G401 (cell line): ENCODE measurements around the gene PHOX2B. TPM values are rescaled to one million over a fixed set of nuclear protein-coding genes. Genes with fewer than 3 reads are reported as not detected.

ENCODE experiments used
- DNase-seq: peaks from one replicate; pipeline ENCODE4 v3.0.0-alpha.2; 2015; ENCODE audit warnings: low spot score
- in situ Hi-C: cut with HindIII; loops from 2 replicates; pipeline ENCODE4 v1.10.0; 2016; ENCODE audit warnings: low sequenced_read_pairs, mixed read lengths
- total RNA-seq: library from RNA; depleted of rRNA; stranded (reverse); fragments of >200 nt; shearing (Covaris generic); gene quantifications from 2 replicates; pipeline ENCODE4 v1.2.3, GENCODE V29; 2014; rRNA removed

PHOX2B gene
- total RNA-seq, result not detected in 2 replicates

DNA sequence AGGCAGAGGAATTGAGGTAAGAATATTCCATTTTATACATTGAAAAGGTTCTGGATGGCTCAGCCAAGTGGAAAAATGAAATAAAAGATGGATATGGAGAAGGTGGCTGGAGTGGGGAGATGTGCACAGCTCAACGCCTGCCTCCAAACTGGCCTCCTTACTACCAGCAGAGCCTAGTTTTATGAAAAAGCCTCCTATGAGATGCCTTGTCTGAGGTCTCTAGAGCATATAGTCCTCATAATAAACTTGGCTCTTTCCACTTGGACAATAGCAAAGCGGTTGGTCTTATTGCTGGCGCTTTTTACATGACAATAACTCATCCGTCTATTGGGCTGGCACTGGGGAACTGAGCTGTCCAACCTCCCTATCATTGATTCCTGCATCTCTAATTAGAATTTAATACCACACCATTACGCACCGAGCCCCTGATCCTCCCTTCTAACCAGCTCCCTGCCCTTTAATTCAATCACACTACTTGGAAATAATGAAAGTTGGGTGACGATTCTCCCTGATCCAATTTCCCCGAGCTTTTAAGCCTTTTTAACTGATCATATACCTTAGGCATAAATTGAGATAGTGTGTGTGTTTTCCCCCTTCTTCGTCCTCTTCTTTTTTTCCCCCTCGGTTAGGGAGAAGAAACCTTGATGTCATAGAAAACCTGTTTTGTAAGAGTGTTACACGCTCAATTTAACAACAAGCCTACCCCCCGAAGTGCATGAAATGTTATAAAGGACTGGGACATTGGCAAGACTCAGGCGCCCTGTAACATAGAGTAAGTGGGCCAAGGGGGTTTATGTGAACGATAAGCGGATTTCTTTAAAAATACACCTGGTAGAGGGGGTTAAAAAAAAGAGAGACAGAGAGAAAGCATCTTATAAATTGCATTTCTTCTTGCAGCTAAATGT, at the start of gene PHOX2B:
Gene PHOX2B, minus strand, starts transcription at position 155 of the 905 bp plus-strand sequence. Its CDS starts 115 bp downstream, at position 40.
- no peak for DNase-seq
- in situ Hi-C loops, result no loop called here

DNA sequence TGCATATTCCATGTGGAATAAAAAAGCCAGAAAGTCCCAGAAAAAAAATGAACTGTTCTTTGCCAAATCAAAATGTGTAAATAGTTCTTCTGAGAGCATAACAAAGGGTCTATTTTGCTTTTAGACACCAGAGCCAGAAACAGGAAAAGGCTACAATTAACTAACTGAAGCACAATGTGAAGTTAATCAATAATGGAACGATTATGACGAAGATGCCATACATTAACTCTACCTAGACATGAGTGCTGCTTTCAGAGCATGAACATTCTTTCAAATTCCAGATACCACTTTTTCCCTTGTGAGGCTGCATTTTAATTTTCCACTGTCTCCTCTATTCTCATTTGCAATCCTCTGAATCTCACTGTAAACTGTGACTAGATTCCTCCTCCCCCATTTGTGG, 48.7 kb upstream of the PHOX2B start:
- in situ Hi-C loops, result no loop called here
- no peak for DNase-seq

DNA sequence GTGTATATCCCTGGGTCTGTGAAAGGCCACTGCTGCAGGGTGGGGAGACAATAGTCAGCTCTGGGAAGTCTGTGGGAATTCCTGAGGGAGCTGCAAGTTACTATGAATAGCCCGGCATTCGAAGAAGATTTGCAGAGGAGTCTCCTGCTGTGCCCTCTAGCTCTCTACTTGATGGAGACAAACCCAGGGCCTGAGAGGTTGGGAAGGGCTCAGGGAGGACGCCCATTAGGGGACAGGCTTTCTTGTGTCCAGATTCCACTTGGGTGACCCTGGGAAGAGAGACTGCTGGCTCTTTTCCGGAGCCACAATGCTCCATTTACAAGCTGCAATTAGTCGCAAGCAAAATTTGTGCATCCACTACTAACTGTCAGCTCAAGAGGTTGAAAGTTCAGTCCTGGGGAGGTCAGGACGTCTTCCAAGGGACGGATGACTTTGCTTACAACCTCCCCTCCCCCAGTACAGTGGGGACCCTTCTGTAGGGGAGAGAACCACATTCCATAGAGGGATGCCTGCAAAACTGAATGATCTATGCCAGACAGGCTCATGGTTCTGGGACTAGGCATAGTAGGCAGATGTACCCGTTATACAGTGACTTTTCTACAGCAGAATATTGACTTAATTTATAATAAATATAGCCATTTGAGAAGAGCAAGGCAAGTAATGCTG, 48.2 kb upstream of the PHOX2B start:
- DNase-seq, result no peak
- in situ Hi-C loops, result no loop called here

DNA sequence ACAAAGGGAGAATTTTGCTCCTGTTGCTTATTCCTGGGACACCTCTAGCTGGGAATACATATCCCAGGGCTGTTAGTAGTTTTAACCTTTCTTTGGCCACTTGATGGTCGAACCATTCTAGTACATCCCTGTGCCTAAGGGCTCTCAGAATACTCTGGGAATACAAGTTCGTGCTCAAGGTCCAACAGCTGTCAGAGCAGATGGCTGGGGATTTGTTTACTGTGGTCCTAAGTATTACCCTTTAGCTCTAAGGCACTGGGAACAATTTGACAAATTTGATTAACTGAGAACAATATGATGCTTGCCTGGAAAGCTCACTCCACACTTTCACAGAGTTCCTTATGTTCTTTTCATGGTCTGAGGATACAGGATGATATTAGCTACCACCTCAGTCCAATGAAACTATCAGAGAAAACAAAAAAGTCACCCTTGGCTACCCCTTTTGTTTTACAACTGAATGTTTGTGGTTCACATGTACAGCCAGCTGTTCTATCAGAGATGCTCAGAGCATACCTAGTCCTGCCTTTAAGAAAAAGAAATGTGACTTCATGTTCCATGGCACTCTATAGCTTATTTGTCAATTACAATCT, 47.4 kb upstream of the PHOX2B start:
- DNase-seq, result no peak
- in situ Hi-C loops, result no loop called here

DNA sequence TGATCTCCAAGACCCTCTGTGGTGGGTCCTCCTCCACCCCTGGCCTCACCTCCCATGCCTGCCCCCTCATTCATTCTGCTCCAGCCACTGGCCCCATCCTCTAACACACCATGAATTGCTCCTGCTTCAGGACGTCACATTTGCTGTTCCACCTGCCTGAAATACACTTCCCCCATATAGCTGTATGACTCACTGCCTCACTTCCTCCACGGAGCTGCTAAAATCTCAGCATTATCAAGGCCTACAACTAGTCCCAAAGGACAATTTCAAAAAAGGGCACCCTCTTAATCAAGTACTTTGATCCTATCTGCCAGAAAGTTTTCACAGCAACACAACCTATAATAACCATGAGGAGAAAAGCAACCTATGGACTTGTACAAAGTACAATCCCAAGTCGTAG, 43.6 kb upstream of the PHOX2B start:
- in situ Hi-C loops, result no loop called here

DNA sequence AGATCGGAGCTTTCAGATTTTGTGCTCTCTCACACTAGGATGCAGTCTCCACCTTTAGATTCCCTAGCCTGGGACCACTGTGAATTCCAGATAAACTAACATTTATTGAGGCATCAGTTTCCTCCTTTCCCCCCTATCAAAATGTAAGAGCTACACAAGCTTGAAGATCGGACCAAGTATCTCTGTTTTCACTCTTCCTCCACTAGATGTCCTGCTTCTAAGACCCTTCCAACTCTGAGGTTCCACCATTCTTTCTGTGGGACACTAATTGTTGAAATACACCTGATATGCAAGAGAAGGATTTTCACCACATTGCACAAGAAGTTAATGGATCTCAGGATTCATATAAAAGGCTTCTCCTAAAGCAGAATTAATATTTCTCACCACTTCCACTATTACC, 43.0 kb upstream of the PHOX2B start:
- in situ Hi-C loops, result no loop called here
- DNase-seq, result no peak

More for the DNA sequence above, 43.6 kb upstream of the PHOX2B start:
- DNase-seq, result no peak

DNA sequence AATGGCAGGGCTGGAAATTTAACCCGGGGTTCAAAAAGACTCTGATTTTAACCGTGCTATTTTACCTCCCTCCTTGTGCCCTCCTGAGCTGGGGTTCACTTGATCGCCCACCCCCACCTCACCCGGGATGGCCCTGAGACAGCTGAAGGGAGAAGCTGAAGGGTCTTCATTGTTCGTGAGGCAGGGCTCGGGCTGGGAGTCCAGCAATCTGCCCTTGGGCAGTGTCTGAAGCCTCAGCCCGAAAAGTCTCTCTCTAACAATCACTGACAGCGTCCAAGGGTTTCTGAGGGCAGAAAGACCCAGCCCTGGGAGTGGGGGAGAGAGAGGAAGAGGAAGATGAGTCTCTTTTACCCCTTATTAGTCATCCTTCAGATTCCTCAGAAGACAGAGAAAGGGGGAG, 39.4 kb upstream of the PHOX2B start:
- in situ Hi-C loops, result no loop called here
- no peak for DNase-seq

DNA sequence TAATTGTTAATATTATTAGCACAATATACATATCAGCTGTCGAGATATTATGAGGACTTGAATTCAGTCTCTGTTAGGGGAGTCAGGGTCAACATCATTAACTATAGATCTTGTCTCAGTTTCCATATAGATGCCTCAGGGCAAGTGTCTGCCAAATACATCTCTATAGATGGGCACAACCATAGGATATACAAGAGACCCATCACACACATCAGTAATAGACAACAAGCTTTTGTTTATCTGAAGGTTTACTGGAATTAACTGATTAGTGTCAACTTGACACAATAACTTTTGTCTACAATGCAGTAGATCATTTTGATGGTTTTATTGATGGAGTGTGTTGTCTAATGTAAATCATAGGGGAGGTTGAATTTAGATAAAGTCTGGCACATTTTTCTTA, 37.1 kb upstream of the PHOX2B start:
- in situ Hi-C loops, result no loop called here
- DNase-seq, result no peak

DNA sequence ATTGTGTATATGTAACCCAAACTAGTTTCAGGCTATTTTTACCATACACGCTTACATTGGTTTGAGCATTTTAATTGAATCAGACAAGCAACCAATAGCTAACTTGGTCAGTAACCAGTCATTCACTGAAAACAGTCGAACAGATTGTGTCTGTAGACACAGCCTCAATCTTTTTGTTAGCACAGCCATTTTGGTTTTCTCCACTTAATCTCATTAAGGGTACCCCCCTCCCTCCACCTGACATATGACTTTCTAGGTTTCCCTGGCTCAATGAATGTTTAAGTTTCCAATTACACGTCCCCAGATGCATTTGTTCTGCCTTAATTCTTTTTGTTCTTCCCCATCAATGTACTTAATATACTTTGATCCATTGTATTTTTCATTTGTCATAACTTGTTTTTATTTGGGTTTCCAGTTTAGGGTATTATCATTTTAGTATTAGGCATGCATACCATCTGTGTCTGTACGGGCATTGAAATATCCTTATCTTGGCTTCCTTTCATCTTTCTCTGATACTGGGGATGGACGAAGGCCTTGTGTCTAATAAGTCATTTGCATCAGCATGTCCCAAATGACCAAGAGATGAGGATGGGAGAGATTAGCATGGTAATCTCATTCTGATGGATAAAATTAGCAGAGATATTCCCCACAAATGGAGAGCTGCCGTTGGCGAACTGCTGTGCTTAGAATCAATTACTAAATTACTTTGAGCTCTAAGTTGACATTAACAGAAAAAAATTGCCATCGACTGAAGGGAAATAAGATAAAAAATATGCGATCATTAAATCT, 35.9 kb upstream of the PHOX2B start:
- no peak for DNase-seq

DNA sequence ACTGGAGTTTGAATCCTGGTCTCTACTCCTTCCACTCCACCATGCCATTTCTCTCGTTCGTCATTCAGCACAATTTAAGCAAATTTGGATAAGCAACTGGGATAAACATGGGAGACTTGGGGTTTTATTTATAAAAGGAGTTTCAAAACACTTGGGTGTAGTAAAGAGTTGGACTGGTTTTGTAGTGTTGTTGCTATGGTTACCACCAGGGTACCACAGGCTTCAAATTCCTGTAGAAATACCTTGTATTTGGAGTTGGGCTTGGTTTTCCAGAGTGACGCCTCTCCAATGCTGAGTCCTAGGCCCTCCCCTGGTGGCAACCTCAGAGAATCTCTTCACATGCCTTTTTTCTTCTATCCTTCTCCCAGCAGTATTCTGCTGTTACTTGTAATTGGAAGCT, 27.9 kb upstream of the PHOX2B start:
- in situ Hi-C loops, result no loop called here
- DNase-seq, result no peak

More for the DNA sequence above, 35.9 kb upstream of the PHOX2B start:
- in situ Hi-C loops, result no loop called here

DNA sequence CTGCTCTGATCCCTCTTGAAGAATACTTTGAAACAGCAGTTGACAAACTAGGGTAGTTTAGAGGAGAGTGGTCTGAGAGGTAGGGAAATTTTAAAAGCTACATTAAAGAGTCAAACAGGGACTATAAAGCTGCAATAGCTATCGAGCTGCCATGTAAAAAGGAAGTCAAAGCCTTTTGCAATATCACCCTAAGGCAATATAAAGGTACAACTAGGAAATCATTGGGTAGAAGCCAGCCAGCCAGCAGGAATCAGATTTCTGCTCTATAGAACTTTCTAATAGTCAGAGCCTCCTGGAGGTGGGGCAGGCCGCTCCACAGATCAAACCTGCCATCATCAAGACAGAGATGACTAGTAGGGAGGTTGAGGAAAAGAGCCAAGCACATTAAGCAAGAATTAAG, 15.2 kb upstream of the PHOX2B start:
- in situ Hi-C loops, result no loop called here
- no peak for DNase-seq

DNA sequence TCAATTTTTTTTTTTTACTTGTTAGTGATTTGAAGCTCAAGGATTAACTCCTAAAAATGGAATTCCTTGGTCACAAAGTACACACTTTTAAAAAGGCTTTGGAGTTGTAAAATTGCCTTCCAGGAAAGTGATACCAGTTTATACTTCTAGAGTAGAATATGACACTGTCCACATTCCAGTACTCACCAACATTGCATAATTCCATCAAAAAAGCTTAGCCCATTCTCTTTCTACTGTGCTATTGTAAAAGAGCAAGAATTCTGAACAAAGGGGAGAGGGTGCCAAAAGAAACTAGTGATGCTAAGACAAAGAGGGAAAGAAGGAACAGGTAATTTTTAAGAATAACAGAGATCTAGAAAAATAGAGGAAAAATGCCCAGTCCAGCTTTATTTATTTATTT, 10.4 kb upstream of the PHOX2B start:
- no peak for DNase-seq
- in situ Hi-C loops, result no loop called here

DNA sequence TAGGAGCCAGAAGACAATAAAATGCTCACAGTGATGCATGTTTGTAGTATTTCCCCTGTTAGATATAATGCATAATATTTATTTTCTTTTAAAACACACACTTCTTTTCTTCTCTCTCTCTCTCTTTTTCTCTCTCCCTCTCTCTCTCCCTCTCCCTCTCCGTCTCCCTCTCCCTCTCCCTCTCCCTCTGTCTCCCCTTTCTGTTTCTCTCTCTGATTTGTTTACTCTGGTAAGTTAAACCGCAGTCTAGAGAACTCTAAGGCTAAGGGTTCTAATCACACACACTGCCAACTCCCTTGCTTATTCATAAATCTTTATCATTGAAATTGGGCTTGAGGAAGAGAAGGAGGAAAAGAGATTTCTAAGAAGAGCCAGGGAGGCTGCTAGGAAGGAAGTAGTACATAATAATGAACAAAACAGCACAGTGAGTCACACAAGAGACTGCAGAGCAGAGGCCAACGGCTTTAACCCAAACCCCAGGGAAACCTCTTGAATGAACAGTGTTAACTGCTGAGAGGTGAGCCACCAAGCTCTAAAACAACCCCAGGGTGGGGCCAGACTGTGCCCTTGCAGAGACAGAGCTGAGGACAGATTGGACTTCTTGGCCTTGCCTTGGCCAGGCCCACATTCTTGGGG, 9.1 kb upstream of the PHOX2B start:
- DNase-seq, result no peak
- in situ Hi-C loops, result no loop called here

DNA sequence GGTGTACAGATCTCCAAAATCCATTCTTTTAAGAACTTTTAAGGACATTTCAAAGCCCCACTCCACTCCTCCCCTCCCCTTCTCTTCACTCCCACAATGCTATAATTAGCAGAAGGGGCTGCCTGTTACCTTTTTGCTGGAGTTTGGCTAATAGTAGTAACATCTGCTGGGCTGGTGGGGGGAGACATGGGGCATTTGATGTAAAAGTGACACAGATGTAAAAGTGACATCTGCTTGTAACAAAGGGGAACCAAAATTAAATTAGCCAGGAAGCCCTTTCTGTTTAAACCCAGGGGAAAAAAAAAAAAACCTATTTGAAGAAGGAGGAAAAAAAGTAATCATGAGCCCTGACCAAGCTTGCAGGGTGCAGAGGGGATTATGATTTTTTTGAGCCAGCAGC, 5.4 kb upstream of the PHOX2B start:
- DNase-seq, result no peak

DNA sequence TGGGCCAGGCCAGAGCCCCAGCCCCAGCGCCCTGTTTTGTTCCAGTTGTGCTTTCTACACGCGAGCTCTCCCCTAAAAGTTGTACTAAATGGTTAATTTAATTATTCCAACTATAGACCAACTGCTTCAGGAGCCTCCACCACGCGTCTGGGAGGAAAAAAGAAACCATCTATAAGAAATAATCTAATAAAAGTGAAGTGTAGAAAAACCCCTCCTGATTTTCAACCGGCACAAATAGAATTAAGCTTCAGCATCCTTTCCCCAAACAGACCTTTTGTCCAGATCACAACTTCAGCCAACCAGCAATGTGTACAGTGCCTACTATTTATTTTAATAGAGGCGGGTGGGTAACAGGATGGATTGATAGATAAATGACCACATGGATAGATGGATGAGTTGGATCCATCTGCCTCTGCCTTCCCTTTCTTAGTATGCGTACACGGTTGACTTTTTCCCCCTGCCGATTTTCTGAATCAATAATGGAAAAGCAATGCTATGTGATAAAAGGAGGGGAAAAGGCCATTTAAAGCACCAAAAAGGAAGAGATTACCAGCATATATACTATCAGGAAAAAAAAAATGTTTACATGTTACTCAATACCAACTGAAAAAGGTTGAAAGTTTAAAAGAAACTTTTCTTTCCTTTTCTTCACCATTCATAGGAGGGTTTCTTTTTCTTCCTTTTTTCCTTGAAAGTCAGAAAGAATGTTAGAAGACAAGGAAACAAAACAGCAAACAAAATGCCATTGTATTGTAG, 3.7 kb upstream of the PHOX2B start:
- in situ Hi-C loops, result no loop called here
- DNase-seq, result no peak

More for the DNA sequence above, 5.4 kb upstream of the PHOX2B start:
- in situ Hi-C loops, result no loop called here

DNA sequence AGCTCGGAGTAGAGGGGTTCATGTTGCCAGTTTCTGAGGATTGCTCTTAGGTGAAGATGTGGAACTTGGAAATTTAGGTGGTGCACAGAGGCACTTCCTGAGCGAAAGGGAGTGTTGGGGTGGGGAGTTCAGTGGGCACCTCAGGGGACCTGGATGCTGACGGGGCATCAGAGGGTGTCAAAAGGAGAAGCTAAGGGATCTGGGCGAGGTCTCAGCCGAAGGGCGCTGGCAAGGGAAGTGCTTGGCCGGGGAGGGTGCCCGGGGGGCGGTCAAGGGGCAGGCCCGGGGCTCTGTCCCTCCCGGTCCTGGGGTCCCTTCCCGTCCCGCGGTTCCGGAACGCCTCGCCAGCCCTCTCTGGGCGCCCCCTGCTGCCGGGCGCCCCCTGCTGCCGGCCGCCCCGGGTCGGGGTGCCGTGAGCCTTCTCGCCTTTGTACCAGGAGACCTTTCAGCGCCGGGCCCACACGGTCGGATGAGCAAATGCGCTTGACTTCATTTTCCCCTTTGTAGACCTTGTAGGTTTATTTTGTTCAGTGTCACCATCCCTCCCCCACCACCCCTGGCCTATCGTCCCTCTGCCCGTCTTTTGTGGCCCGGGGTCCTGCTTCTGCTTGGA, 3.0 kb upstream of the PHOX2B start:
- no peak for DNase-seq
- in situ Hi-C loops, result no loop called here

DNA sequence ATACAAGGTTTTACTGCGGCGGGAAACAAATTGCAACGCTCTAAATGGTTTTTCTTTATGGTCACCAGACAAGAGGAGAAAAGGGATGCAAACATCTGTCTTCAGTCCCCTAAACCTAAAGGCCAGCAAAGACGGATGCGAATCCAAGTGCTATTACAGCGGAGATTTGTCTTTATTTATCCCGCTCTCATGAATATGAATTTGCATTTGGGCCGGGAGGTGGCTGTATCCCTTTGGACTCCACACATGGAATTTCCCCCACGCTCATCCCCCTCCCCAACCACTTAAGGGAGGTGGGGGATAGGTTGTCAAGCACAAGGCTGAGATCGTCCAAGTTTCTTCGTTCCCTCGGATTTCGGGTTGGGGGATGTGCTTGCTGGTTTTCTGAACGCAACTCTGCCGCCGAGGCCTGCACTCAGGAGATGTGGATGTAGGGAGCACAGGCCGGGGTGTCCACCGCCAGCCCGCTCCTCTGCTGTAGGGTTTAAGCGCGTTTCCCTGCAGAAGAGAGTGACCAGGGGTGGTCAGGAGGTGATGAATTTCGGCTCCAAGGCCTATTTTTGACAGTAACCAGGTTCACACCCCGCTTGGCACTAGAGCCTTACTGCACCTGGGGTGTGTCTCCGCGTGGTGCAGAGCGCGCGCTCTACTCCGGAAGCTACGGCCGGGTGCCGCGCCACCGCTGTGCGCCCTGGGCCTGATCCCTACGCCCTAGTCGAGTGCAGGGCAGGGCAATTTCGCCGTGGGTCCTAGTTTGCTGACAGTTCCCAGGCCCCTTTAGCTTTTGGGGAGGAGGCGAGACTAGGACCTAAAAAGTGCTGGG, 2.3 kb upstream of the PHOX2B start:
- in situ Hi-C loops, result no loop called here
- DNase-seq, result no peak
